ENCODE data around the gene CNGB1.

DNA sequence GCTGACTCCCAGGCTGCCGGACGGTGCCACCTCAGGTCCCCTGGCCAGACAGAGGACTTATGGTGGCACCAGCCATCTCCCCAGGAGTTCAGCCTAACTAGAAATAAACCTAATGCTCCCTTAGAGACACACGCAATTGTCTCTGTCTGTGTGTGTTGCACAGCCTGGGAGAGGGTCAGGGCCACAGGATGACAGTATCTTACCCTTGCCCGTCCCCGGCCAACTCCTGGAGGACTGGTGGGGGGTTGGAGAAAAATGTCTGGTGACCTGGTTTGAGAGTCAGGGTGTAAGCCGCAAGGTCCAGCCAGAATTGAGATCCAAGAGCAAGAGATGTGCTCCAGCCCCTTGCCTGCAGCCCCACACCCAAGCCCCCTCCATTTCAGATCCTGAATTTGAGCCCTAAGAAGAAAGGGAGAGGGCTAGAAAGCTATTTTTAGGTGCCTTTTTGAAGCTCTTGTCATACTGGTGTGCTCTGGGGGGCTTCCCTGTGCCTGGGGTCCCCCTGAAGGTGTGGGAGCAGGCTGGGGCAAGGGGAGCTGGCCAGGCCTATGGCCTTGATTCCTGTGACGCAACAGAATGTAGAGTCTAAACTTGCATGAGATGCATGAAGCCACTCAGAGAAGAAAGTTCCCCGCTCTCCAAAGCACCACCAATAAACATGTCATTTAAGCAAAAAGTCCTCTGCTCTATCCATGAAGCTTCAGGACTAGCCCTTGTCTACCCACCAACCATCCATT, 16.7 kb upstream of the CNGB1 start:
- TF ChIP-seq, protein P1, sequence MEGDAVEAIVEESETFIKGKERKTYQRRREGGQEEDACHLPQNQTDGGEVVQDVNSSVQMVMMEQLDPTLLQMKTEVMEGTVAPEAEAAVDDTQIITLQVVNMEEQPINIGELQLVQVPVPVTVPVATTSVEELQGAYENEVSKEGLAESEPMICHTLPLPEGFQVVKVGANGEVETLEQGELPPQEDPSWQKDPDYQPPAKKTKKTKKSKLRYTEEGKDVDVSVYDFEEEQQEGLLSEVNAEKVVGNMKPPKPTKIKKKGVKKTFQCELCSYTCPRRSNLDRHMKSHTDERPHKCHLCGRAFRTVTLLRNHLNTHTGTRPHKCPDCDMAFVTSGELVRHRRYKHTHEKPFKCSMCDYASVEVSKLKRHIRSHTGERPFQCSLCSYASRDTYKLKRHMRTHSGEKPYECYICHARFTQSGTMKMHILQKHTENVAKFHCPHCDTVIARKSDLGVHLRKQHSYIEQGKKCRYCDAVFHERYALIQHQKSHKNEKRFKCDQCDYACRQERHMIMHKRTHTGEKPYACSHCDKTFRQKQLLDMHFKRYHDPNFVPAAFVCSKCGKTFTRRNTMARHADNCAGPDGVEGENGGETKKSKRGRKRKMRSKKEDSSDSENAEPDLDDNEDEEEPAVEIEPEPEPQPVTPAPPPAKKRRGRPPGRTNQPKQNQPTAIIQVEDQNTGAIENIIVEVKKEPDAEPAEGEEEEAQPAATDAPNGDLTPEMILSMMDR (conservative IDR thresholded peaks at IDR 0.05 in 1 of 2, IDR thresholded peaks at IDR 0.05 in 1 of 2; ENCODE audit: extremely low read depth in 1 of 2, insufficient read depth in 1 of 2, low read depth in 1 of 2, low read length in 2 of 2): no peak
- no peak for TF ChIP-seq EZH2 (IDR thresholded peaks at IDR 0.05; ENCODE audit: borderline replicate concordance, low read length)

All from mammary epithelial cell (primary cell).